Loucy (cell line): ENCODE measurements around the gene NDUFS7.

Source experiments
- CTCF ChIP-seq: fragments of 200-600 bp; sonication (generic); conservative IDR thresholded peaks from 2 replicates; pipeline ENCODE4 v1.5.1; 2014; ENCODE audit warnings: mild to moderate bottlenecking, antibody characterized with exemption, low read length
- EZH2phosphoT487 ChIP-seq: fragments of 200-600 bp; IDR thresholded peaks from 2 replicates; pipeline ENCODE4 v1.6.1; 2018; ENCODE audit warnings: antibody characterized with exemption, mild to moderate bottlenecking, moderate library complexity, borderline replicate concordance

GRCh38 chr19:1438035-1438932 lies 54.6 kb downstream of the NDUFS7 start, which contains the start of gene RPS15:
- TF ChIP-seq CTCF (peak; percentile 77), EZH2phosphoT487 (no peak)
